ENCODE data around the gene ATP11B.

Gene ATP11B

DNA sequence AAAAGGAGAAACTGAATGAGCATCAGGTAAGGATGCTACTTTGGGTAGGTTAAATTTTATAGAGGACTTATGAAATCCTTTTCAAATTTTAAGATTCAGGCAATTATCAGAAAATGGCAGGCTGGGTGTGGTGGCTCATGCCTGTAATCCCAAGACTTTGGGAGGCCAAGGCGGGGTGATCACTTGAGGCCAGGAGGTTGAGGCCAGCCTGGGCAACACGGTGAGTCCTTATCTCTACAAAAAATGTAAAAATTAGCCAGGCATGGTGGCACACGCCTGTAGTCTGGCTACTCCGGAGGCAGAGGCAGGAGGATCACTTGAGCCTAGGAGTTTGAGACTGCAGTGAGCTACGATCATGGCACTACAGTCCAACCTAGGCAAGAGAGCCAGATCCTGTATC, 163.9 kb downstream of the ATP11B start:
- TF ChIP-seq, protein P1, sequence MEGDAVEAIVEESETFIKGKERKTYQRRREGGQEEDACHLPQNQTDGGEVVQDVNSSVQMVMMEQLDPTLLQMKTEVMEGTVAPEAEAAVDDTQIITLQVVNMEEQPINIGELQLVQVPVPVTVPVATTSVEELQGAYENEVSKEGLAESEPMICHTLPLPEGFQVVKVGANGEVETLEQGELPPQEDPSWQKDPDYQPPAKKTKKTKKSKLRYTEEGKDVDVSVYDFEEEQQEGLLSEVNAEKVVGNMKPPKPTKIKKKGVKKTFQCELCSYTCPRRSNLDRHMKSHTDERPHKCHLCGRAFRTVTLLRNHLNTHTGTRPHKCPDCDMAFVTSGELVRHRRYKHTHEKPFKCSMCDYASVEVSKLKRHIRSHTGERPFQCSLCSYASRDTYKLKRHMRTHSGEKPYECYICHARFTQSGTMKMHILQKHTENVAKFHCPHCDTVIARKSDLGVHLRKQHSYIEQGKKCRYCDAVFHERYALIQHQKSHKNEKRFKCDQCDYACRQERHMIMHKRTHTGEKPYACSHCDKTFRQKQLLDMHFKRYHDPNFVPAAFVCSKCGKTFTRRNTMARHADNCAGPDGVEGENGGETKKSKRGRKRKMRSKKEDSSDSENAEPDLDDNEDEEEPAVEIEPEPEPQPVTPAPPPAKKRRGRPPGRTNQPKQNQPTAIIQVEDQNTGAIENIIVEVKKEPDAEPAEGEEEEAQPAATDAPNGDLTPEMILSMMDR (conservative IDR thresholded peaks at IDR 0.05; ENCODE audit: low read length) = no peak
- DNase-seq (ENCODE audit: low read depth) = no peak
- no peak overlapping the region for H3K4me3 ChIP-seq (ENCODE audit: low read length)

DNA sequence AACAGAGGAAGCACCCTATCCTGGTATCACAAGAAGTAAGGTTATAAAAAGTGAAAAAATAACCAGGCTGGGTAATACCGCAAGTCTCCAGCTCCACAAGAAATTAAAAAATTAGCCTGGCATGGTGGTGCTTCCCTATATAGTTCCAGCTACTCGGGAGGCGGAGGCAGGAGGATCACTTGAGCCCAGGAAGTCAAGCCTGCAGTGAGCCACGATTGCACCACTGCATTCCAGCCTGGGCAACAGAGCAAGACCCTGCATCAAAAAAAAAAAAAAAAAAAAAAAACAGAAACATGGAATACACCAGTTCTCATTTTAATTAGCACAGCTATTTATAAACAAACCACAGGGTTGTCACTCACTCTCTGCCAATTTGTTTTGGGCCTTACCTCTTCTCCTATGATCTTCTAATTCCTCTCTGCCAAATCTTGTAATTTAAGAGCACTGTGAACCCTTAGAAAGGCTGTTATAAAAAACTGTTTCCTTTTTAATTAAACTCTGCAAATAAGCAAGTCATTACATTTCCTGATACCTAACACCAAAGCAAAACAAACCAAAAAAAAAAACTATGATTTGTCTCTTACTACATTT, 164.5 kb downstream of the ATP11B start:
- no peak for DNase-seq (ENCODE audit: low read depth)
- H3K4me3 ChIP-seq (ENCODE audit: low read length) = no peak overlapping the region
- TF ChIP-seq, protein P1 (conservative IDR thresholded peaks at IDR 0.05; ENCODE audit: low read length) = no peak

DNA sequence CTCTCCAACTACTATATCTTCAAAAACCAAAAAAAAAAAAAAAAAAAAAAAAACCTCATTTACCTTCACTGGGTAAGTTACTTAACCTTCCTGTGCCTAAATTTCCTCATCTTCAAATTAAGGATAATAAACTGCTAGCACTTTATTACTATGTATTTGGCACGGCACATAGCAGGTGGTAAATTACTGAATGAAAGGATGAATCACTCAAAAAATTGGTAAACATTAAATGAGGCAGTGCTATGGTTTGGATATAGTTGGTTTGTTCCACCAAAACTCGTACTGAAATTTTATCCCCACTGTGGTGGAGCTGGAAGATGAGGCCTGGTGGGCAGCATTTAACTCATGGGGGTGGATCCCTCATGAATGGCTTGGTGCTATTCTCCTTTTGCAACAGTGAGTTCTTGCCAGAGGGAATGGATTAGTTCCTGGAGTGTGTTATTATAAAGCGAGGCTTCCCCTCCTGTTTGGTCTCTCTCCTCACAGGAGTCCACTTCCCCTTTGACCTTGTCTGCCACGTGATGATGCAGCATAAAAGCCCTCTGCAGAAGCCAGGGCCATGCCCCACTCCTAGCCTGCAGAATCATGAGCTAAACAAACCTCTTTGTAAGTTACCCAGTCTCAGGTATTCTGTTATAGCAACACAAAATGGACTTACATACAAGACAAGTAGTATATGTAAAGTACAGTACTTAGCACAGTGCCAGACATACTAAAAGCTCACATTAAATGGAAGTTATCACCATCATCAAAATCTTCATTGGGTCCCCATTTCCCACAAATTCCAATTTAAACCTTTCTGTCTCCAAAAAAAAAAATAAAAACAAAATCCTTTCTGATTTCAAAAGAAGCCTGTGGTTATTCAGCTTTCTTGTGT, 166.4 kb downstream of the ATP11B start:
- H3K4me3 ChIP-seq (ENCODE audit: low read length) = no peak overlapping the region
- no peak for DNase-seq (ENCODE audit: low read depth)
- TF ChIP-seq, protein P1 (conservative IDR thresholded peaks at IDR 0.05; ENCODE audit: low read length) = no peak

DNA sequence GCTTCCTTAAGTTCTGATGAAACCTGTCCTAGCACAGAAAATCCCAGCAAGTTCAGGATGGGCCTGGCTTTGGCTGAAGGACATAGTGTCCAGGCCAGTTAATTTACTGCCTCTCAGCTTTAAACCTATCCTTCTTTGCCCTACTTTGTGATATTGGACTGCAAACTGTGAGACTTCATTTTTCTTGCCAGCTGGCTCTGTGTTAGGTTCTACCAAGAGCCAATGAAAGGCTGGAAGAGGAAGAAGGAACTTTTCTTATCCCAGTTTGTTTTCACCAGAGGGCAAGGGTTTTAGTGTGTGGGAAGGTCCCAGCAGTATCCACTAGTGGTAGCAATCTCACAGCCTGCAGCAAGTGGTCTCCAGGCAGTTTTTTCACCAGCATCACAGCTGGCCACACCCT, 168.9 kb downstream of the ATP11B start:
- H3K4me3 ChIP-seq (ENCODE audit: low read length) = no peak overlapping the region
- no peak for DNase-seq (ENCODE audit: low read depth)
- TF ChIP-seq, protein P1 (conservative IDR thresholded peaks at IDR 0.05; ENCODE audit: low read length) = no peak

DNA sequence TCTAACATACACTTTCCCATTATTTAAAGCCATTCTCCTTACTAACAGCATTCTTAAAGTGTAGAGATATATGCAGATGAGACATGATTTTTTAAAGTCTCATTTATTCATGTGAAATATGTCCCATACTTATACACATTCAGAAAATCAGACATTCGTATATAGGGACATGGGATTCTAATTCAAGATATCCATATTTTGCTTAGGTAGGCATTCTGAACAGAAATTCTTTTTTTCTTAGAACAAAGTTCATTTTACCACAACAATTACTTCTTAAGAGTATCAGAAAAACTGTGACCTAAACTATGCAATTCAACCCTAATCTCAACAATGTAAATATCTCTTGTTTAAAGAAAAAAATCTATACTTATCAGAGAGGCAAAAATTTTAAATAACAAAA, 170.9 kb downstream of the ATP11B start:
- DNase-seq (ENCODE audit: low read depth) = no peak
- H3K4me3 ChIP-seq (ENCODE audit: low read length) = no peak overlapping the region
- TF ChIP-seq, protein P1 (conservative IDR thresholded peaks at IDR 0.05; ENCODE audit: low read length) = no peak

DNA sequence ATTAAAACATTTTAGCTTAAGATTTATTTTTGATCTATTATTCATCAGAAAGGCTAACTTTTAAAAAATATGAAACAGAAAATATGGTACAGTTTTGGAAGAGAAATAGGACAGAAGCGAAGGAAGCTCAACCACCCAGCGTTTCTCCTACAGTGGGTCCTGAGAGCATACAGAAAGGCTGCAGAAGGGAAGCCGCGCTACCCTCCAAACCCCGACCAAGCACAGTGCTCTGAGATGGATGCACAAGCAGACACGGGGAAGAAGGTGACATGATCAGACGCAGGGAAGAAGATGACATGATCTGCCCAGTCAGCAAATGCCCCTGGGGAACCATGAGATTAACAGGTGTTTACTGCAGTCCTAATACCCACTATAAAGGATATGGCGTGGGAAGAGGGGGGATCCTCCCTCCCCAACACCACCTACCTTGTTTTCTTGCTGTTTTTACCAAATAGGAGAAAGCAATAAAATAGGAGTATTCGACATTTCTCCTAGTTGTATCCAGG, 172.6 kb downstream of the ATP11B start:
- no peak for DNase-seq (ENCODE audit: low read depth)
- TF ChIP-seq, protein P1 (conservative IDR thresholded peaks at IDR 0.05; ENCODE audit: low read length) = no peak
- no peak overlapping the region for H3K4me3 ChIP-seq (ENCODE audit: low read length)
